ENCODE data around the gene MXI1.

GRCh38 chr10:110304780-110305421 lies 97.5 kb downstream of the MXI1 start, which contains the start of gene SMNDC1:
- TF ChIP-seq, protein P1, sequence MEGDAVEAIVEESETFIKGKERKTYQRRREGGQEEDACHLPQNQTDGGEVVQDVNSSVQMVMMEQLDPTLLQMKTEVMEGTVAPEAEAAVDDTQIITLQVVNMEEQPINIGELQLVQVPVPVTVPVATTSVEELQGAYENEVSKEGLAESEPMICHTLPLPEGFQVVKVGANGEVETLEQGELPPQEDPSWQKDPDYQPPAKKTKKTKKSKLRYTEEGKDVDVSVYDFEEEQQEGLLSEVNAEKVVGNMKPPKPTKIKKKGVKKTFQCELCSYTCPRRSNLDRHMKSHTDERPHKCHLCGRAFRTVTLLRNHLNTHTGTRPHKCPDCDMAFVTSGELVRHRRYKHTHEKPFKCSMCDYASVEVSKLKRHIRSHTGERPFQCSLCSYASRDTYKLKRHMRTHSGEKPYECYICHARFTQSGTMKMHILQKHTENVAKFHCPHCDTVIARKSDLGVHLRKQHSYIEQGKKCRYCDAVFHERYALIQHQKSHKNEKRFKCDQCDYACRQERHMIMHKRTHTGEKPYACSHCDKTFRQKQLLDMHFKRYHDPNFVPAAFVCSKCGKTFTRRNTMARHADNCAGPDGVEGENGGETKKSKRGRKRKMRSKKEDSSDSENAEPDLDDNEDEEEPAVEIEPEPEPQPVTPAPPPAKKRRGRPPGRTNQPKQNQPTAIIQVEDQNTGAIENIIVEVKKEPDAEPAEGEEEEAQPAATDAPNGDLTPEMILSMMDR (conservative IDR thresholded peaks at IDR 0.05; ENCODE audit: low read length) = no peak
- TF ChIP-seq EZH2phosphoT487 (IDR thresholded peaks at IDR 0.05; ENCODE audit: borderline replicate concordance, low read depth, low read length) = no peak

Data from OCI-LY7 (cell line).